Dermis blood vessel endothelial cell (primary cell): ENCODE measurements around the gene MXRA7. TPM values are rescaled to one million over a fixed set of nuclear protein-coding genes. Genes with fewer than 3 reads are reported as not detected.
"Not testable (repeated sequence)": the region's sequence is repeated elsewhere in the genome, so short reads cannot be mapped to it uniquely, and the experiment has no call there.

Experiments
- DNase-seq: peaks from one replicate; pipeline ENCODE4 v3.0.0; 2010
- total RNA-seq: library from RNA; depleted of rRNA; stranded (reverse); fragments of >200 nt; gene quantifications from 2 replicates; pipeline ENCODE4 v1.2.3, GENCODE V29; 2014

MXRA7 gene
- total RNA-seq, 1 donor from 2014 or later: 131 TPM

DNA sequence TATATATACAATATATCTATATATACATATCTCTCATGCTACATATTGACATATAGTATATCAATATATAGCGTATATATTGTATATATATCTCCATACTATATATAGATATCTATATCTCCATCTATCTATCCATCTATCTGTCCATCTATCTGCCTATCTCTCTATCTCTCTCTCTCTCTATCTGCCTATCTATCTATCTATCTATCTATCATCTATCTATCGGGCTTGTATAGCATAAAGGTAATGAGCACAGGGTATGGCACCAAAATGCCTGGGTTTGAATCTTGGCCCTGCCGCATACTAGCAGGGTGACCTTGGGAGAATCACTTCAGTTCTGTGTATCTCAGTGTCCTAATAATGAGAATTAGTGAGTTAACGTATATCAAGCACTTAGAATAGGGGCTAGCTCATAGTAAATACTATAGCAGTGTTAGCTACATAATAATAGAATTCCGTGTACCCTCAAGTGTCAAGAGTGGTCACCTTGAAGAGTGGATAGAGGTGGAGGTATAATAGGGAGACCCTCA lies 68.7 kb downstream of the MXRA7 start:
- DNase-seq: no peak

DNA sequence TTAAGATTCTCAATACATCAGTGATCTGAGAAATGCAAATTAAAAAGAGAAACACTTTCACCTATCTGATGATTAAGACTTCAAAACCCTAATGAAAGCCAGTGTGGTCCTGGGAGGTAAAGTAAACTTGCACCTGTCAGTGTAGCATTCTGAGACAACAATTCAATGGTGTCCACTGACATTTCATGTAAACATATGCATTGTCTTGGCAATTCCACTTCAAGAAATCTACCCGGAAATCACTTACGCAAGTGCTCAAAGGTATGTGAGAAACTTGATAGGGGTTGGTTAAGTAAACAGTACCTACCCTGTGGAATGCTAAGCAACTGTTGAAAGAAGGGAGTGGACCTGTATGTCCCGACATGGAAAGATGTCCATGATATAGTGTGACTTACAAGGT lies 69.3 kb downstream of the MXRA7 start:
- no peak for DNase-seq

GRCh38 chr17:76640550-76641380 lies 70.0 kb downstream of the MXRA7 start:
- no peak for DNase-seq

- DNase-seq: no peak
Observed at GRCh38 chr17:76638263-76638662, 72.5 kb downstream of the MXRA7 start.

DNA sequence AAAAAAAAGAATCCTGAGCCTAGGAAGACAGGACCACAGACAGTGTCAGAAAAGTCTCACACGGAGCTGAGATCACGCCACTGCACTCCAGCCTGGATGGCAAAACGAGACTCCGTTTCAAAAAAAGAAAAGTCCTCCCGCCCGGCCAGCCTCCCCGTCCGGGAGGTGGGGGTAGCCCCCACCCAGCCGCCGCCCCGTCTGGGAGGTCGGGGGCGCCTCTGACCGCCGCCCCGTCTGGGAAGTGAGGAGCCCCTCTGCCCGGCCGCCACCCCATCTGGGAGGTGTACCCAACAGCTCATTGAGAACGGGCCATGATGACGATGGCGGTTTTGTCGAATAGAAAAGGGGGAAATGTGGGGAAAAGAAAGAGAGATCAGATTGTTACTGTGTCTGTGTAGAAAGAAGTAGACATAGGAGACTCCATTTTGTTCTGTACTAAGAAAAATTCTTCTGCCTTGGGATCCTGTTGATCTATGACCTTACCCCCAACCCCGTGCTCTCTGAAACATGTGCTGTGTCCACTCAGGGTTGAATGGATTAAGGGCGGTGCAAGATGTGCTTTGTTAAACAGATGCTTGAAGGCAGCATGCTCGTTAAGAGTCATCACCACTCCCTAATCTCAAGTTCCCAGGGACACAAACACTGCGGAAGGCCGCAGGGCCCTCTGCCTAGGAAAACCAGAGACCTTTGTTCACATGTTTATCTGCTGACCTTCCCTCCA lies 74.1 kb downstream of the MXRA7 start:
- DNase-seq: not testable (repeated sequence)

- no peak for DNase-seq
Observed at GRCh38 chr17:76635659-76636360, 75.0 kb downstream of the MXRA7 start.

- no peak for DNase-seq
Observed at GRCh38 chr17:76635039-76635438, 75.7 kb downstream of the MXRA7 start.

GRCh38 chr17:76633628-76634328 lies 77.0 kb downstream of the MXRA7 start:
- no peak for DNase-seq

DNA sequence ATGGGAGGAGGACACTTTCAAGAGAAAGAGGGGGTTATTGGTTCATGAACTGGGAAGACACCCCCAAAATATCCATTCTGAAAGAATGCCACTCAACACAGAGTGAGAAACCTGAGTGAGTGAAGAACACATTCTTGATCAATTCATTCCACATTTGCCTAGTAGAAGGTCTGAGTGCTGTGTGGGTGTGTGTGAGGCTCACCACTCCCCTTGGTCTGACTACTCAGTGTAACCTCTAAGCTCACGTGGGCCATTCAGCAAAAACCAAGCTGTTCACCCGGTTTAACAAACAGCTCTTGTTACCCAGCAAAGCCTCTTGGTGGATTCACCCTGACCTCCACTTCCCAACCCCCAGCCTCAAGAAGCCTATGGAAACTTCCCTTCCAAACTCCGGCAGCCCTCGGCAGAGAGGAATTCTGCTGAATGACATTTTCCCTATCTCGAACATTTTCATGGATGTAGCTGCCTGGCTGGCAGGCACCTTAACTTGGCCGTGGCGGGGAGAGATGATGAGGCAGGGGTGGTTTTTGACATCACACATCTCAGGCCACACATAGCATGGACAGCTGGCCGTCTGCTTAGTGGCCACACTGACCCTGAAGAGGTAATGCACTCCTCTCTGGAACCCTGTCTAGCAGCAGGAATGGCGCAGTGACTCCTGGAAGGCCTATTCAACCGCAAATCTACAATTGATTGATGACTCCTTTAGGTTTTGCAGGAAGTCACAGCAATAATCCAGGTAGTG lies 78.8 kb downstream of the MXRA7 start:
- no peak for DNase-seq

GRCh38 chr17:76630151-76630550 lies 80.6 kb downstream of the MXRA7 start:
- DNase-seq: no peak

Other genes starting within 250 kb of the MXRA7 start
- not detected in 2 replicates for gene AANAT, start 243.4 kb downstream of the MXRA7 start, total RNA-seq
- 34.5 and 35.5 TPM in 2 replicates for gene RHBDF2, start 209.5 kb downstream of the MXRA7 start, total RNA-seq
- 1.6 and 4.4 TPM in 2 replicates for gene CYGB, start 173.3 kb downstream of the MXRA7 start, total RNA-seq
- gene PRCD, start 170.9 kb downstream of the MXRA7 start, total RNA-seq: 0.19 and 0.68 TPM in 2 replicates
- 0.28 and 0.51 TPM in 2 replicates for gene ST6GALNAC2, start 125.1 kb downstream of the MXRA7 start, total RNA-seq
- gene ST6GALNAC1, start 67.2 kb downstream of the MXRA7 start, total RNA-seq: not detected in 2 replicates
- 20.8 and 23.1 TPM in 2 replicates for gene JMJD6, start 15.6 kb upstream of the MXRA7 start, total RNA-seq
- gene METTL23, start 15.9 kb upstream of the MXRA7 start, total RNA-seq: 23.1 and 31.3 TPM in 2 replicates
- gene SRSF2, start 26.4 kb upstream of the MXRA7 start, total RNA-seq: 146 and 355 TPM in 2 replicates
- 29.5 and 37.8 TPM in 2 replicates for gene MFSD11, start 27.2 kb upstream of the MXRA7 start, total RNA-seq
- gene MGAT5B, start 157.4 kb upstream of the MXRA7 start, total RNA-seq: 0.34 and 0.37 TPM in 2 replicates